ENCODE measurements around the gene CHRNA10.
"Not testable (repeated sequence)": the region's sequence is repeated elsewhere in the genome, so short reads cannot be mapped to it uniquely, and the experiment has no call there.

CHRNA10 gene

DNA sequence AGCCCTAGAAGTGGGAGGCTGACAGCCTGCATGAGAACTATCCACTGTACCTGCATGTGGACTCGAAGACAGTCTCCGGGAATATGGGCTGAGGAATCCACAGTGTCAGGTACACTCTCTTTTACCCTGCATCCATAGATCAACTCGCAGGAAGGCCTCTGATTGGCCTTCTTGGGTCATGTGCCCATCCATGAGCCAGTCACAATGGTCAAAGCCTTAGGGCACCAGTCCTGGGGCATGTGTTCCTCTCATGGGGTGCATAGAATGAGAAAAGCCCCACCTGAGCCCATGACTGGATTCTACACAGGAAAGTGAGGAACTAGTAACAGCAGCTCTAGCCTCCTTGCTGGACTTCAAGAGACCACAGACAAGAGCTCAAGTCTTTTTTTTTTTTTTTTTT, 15.6 kb downstream of the CHRNA10 start:
- no peaks in the 10 kb centered on the region for H3K9me3 ChIP-seq (ENCODE audit: insufficient read depth, low read length, severe bottlenecking)
- H4K20me1 ChIP-seq (ENCODE audit: insufficient read depth, low read length), result no peaks in the 10 kb centered on the region
- H3K27me3 ChIP-seq (ENCODE audit: insufficient read depth, low read length, poor library complexity), result peaks cover 5% of the 10 kb centered on the region
- no peak overlapping the region for H3K9ac ChIP-seq (ENCODE audit: low read depth, low read length)
- H3K36me3 ChIP-seq (ENCODE audit: insufficient read depth, low read length), result no peaks in the 10 kb centered on the region
- no peak overlapping the region for H3K4me2 ChIP-seq (ENCODE audit: insufficient read depth, low read length)
- DNase-seq (no peak), ATAC-seq (ENCODE audit: insufficient read depth, low read depth) (no peak)
- no peaks in the 10 kb centered on the region for H3K79me2 ChIP-seq (ENCODE audit: insufficient read depth, low read length)
- no peak for TF ChIP-seq EZH2 (IDR thresholded peaks at IDR 0.05; ENCODE audit: borderline replicate concordance, low read depth, low read length, severe bottlenecking)
- no peak for TF ChIP-seq CTCF (IDR thresholded peaks at IDR 0.05; ENCODE audit: borderline replicate concordance, extremely low read depth, low read length, poor library complexity, severe bottlenecking)
- H2AFZ ChIP-seq (ENCODE audit: low read depth, low read length), result no peak overlapping the region
- H3K4me1 ChIP-seq (ENCODE audit: insufficient read depth, low read length), result no peaks in the 10 kb centered on the region
- H3K4me3 ChIP-seq (ENCODE audit: low read depth in 1 of 2, low read length in 2 of 2), result no peak overlapping the region
- no peak overlapping the region for H3K27ac ChIP-seq (ENCODE audit: low read length)

DNA sequence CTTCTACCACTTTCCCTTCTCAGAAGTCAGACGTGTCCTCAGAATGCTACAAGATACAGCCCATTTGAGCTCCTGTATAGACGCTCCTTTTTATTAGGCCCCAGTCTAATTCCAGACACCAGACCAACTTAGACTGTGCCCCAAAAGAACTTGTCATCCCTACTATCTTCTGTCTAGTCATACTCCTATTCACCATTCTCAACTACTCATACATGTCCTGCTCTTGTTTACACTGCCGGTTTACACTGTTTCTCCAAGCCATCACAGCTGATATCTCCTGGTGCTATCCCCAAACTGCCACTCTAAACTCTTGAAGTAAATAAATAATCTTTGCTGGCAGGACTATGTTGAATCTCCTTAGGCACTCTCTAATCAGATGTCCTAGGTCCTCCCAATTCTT, 18.7 kb downstream of the CHRNA10 start:
- H3K27ac ChIP-seq (ENCODE audit: low read length); DNase-seq; H3K27me3 ChIP-seq (ENCODE audit: insufficient read depth, low read length, poor library complexity); H3K79me2 ChIP-seq (ENCODE audit: insufficient read depth, low read length); H2AFZ ChIP-seq (ENCODE audit: low read depth, low read length); H4K20me1 ChIP-seq (ENCODE audit: insufficient read depth, low read length); H3K9me3 ChIP-seq (ENCODE audit: insufficient read depth, low read length, severe bottlenecking); H3K36me3 ChIP-seq (ENCODE audit: insufficient read depth, low read length); H3K4me2 ChIP-seq (ENCODE audit: insufficient read depth, low read length); H3K9ac ChIP-seq (ENCODE audit: low read depth, low read length); H3K4me3 ChIP-seq (ENCODE audit: low read depth in 1 of 2, low read length in 2 of 2); H3K4me1 ChIP-seq (ENCODE audit: insufficient read depth, low read length); ATAC-seq (ENCODE audit: insufficient read depth, low read depth): not testable (repeated sequence)

DNA sequence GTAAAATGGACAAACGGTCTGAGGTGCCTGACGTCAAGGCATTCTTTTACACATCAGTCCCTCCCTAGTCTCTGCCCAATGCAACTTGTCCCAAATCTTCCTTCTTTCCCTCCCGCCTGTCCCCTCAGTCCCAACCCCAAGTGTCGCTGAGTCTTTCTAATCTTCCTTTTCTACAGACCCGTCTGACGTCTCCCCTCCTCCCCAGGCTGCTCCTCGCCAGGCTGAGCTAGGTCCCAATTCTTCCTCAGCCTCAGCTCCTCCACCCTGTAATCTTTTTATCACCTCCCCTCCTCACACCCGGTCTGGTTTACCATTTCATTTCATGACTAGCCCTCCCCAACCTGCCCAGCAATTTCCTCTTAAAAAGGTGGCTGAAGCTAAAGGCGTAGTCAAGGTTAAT, 21.8 kb downstream of the CHRNA10 start:
- not testable (repeated sequence) for H3K79me2 ChIP-seq (ENCODE audit: insufficient read depth, low read length); ATAC-seq (ENCODE audit: insufficient read depth, low read depth); DNase-seq; H3K27me3 ChIP-seq (ENCODE audit: insufficient read depth, low read length, poor library complexity); H4K20me1 ChIP-seq (ENCODE audit: insufficient read depth, low read length); H3K27ac ChIP-seq (ENCODE audit: low read length); H3K9ac ChIP-seq (ENCODE audit: low read depth, low read length); H3K9me3 ChIP-seq (ENCODE audit: insufficient read depth, low read length, severe bottlenecking); H3K4me3 ChIP-seq (ENCODE audit: low read depth in 1 of 2, low read length in 2 of 2); H3K4me2 ChIP-seq (ENCODE audit: insufficient read depth, low read length); H3K36me3 ChIP-seq (ENCODE audit: insufficient read depth, low read length); H2AFZ ChIP-seq (ENCODE audit: low read depth, low read length); H3K4me1 ChIP-seq (ENCODE audit: insufficient read depth, low read length)

GRCh38 chr11:3648843-3649242, 22.3 kb downstream of the CHRNA10 start:
- not testable (repeated sequence) for H3K9ac ChIP-seq (ENCODE audit: low read depth, low read length); H3K4me3 ChIP-seq (ENCODE audit: low read depth in 1 of 2, low read length in 2 of 2)

DNA sequence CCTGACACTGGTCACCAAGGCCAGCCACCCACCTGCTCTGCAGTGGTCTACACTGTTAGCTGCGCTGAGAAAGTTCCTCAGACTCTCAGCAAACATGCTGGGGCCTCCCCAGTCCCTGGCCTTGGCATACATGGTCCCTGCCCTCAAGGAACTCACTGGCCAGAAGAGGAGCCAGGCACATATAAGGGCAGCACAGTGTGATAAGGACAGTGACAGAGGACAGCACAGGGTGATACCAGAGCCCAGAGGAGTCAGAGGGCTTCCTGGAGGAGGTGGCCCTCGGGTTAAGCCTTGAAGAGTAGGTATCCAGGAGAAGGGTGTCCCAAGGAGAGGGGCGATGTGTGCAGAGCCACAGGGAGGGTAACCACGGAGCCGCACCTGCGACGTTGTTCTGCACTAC, 25.6 kb downstream of the CHRNA10 start:
- H4K20me1 ChIP-seq (ENCODE audit: insufficient read depth, low read length), result no peaks in the 10 kb centered on the region
- ATAC-seq (ENCODE audit: insufficient read depth, low read depth) (no peak), DNase-seq (no peak)
- no peaks in the 10 kb centered on the region for H3K79me2 ChIP-seq (ENCODE audit: insufficient read depth, low read length)
- H3K36me3 ChIP-seq (ENCODE audit: insufficient read depth, low read length), result no peaks in the 10 kb centered on the region
- H3K4me3 ChIP-seq (ENCODE audit: low read depth in 1 of 2, low read length in 2 of 2), result no peak overlapping the region
- H3K27ac ChIP-seq (ENCODE audit: low read length), result no peak overlapping the region
- no peak for TF ChIP-seq EZH2 (IDR thresholded peaks at IDR 0.05; ENCODE audit: borderline replicate concordance, low read depth, low read length, severe bottlenecking)
- H2AFZ ChIP-seq (ENCODE audit: low read depth, low read length), result no peak overlapping the region
- H3K4me2 ChIP-seq (ENCODE audit: insufficient read depth, low read length), result no peak overlapping the region
- H3K27me3 ChIP-seq (ENCODE audit: insufficient read depth, low read length, poor library complexity), result no peaks in the 10 kb centered on the region
- H3K9ac ChIP-seq (ENCODE audit: low read depth, low read length), result no peak overlapping the region
- H3K4me1 ChIP-seq (ENCODE audit: insufficient read depth, low read length), result no peaks in the 10 kb centered on the region
- no peaks in the 10 kb centered on the region for H3K9me3 ChIP-seq (ENCODE audit: insufficient read depth, low read length, severe bottlenecking)

More at GRCh38 chr11:3648843-3649242, 22.3 kb downstream of the CHRNA10 start:
- not testable (repeated sequence) for H3K9me3 ChIP-seq (ENCODE audit: insufficient read depth, low read length, severe bottlenecking); H3K4me1 ChIP-seq (ENCODE audit: insufficient read depth, low read length); DNase-seq; H2AFZ ChIP-seq (ENCODE audit: low read depth, low read length); ATAC-seq (ENCODE audit: insufficient read depth, low read depth); H3K79me2 ChIP-seq (ENCODE audit: insufficient read depth, low read length); H3K36me3 ChIP-seq (ENCODE audit: insufficient read depth, low read length); H4K20me1 ChIP-seq (ENCODE audit: insufficient read depth, low read length); H3K27me3 ChIP-seq (ENCODE audit: insufficient read depth, low read length, poor library complexity); H3K27ac ChIP-seq (ENCODE audit: low read length); H3K4me2 ChIP-seq (ENCODE audit: insufficient read depth, low read length)

Data from DND-41 (cell line).